WERI-Rb-1 (cell line): Measurements from ENCODE around the gene SEMA3F.

Experiments
- DNase-seq: peaks from one replicate; pipeline ENCODE4 v3.0.0-alpha.2; 2020
- H3K27ac ChIP-seq: fragments of 250-450 bp; sonication (Bioruptor Pico); 2 replicates; pipeline ENCODE4 v1.5.1; 2020; ENCODE audit warnings: mild to moderate bottlenecking, moderate library complexity
- H3K27me3 ChIP-seq: fragments of 250-450 bp; sonication (Bioruptor Pico); 2 replicates; pipeline ENCODE4 v1.5.1; 2021; ENCODE audit warnings: mild to moderate bottlenecking, low read depth, moderate library complexity; ENCODE audit not compliant: insufficient read depth, severe bottlenecking
- H3K36me3 ChIP-seq: fragments of 250-450 bp; sonication (Bioruptor Pico); 2 replicates; pipeline ENCODE4 v1.5.1; 2020; ENCODE audit warnings: mild to moderate bottlenecking, moderate library complexity
- H3K4me3 ChIP-seq: 2 replicates; pipeline ENCODE4 v1.5.1; 2011; ENCODE audit warnings: low read depth, mild to moderate bottlenecking, control low read depth, low read length
- H3K9me3 ChIP-seq: fragments of 250-450 bp; sonication (Bioruptor Pico); 2 replicates; pipeline ENCODE4 v1.5.1; 2021; ENCODE audit warnings: mild to moderate bottlenecking, moderate library complexity; ENCODE audit not compliant: severe bottlenecking
- CTCF ChIP-seq: IDR thresholded peaks from 2 replicates; pipeline ENCODE4 v1.5.1; 2011; ENCODE audit warnings: low read depth, mild to moderate bottlenecking, control low read depth, inconsistent platforms, low read length

The SEMA3F gene

GRCh38 chr3:50120364-50121071 is 34.6 kb upstream of the SEMA3F start:
- H3K4me3 ChIP-seq = no peak overlapping the region
- H3K27me3 ChIP-seq = no peaks in the 10 kb centered on the region
- H3K27ac ChIP-seq = peak overlapping the region; percentile 86; the same call in 1 of the 2 replicates
- TF ChIP-seq CTCF = no peak
- no peak for DNase-seq
- H3K36me3 ChIP-seq = peaks cover 59% of the 10 kb centered on the region
- no peaks in the 10 kb centered on the region for H3K9me3 ChIP-seq

GRCh38 chr3:50121072-50122032 is 33.8 kb upstream of the SEMA3F start:
- Histone ChIP-seq H3K27me3 (no peaks in the 10 kb centered on the region), H3K27ac (peak overlapping the region; percentile 86), H3K36me3 (peaks cover 50% of the 10 kb centered on the region), H3K4me3 (no peak overlapping the region), H3K9me3 (no peaks in the 10 kb centered on the region)
- TF ChIP-seq CTCF = peak; percentile 84
- DNase-seq = peak; percentile 87

- Histone ChIP-seq H3K9me3 (no peaks in the 10 kb centered on the region), H3K4me3 (no peak overlapping the region), H3K36me3 (peaks cover 43% of the 10 kb centered on the region), H3K27me3 (no peaks in the 10 kb centered on the region), H3K27ac (peak overlapping the region; percentile 86)
- TF ChIP-seq CTCF = peak; percentile 41
- DNase-seq = peak; percentile 63
These were observed 33.1 kb upstream of the SEMA3F start for GRCh38 chr3:50122071-50122470.

- no peak overlapping the region for H3K4me3 ChIP-seq
- H3K9me3 ChIP-seq = no peaks in the 10 kb centered on the region
- 0 out of 2 replicates have a peak, but pooled peaks have one; percentile 19 for TF ChIP-seq CTCF
- H3K27me3 ChIP-seq = no peaks in the 10 kb centered on the region
- no peak for DNase-seq
- H3K27ac ChIP-seq = peak overlapping the region; percentile 86
- H3K36me3 ChIP-seq = peaks cover 35% of the 10 kb centered on the region
These were observed 32.3 kb upstream of the SEMA3F start for GRCh38 chr3:50122661-50123391.

GRCh38 chr3:50123394-50124051 is 31.6 kb upstream of the SEMA3F start:
- no peak for TF ChIP-seq CTCF
- no peaks in the 10 kb centered on the region for H3K9me3 ChIP-seq
- no peak overlapping the region for H3K4me3 ChIP-seq
- no peaks in the 10 kb centered on the region for H3K27me3 ChIP-seq
- peak overlapping the region; percentile 86 for H3K27ac ChIP-seq
- no peak for DNase-seq
- H3K36me3 ChIP-seq = peaks cover 28% of the 10 kb centered on the region
